ENCODE results near the gene PLIN4. TPM values are rescaled to one million over a fixed set of nuclear protein-coding genes. Genes with fewer than 3 reads are reported as not detected.
A peak's percentile ranks its signal among the peaks of the same experiment; 100 is the strongest.

PLIN4 gene
- polyA plus RNA-seq, 1 experiment, result 0.07 TPM

DNA sequence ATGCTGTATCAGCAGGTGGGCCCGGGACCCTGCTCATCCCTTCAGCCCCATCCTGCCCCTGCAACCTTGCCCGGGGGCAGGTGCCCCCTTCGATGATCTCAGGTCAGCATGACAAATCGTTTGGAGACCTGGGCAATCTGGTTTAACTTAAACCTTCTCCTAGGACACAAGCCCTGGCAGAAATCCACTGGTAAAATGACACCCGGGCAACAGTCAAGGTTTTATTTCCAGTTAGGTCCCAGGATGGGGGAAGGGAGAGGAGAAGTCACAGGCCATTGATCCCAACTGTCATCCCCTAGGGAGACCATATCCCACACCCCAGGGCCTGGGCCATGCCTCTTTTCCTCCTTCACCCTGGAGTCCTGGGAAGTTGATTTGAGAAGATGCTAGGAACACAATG is 18.5 kb upstream of the PLIN4 start:
- CTCF ChIA-PET, result no interaction called here
- POLR2A ChIA-PET, result interaction anchor here (0.5 kb wide), 1 partner anchor 25 kb away, joined by 3 read pairs; no protein-coding TSS in a partner anchor
- H3K4me3 ChIP-seq (ENCODE audit: low read depth, low read length), result no peak overlapping the region
- peaks cover 4% of the 10 kb centered on the region for H3K9me3 ChIP-seq (ENCODE audit: control insufficient read depth, insufficient read depth, low read length)
- peaks cover 25% of the 10 kb centered on the region for H3K27me3 ChIP-seq (ENCODE audit: control insufficient read depth, insufficient read depth, low read length)
- TF ChIP-seq, protein P1, sequence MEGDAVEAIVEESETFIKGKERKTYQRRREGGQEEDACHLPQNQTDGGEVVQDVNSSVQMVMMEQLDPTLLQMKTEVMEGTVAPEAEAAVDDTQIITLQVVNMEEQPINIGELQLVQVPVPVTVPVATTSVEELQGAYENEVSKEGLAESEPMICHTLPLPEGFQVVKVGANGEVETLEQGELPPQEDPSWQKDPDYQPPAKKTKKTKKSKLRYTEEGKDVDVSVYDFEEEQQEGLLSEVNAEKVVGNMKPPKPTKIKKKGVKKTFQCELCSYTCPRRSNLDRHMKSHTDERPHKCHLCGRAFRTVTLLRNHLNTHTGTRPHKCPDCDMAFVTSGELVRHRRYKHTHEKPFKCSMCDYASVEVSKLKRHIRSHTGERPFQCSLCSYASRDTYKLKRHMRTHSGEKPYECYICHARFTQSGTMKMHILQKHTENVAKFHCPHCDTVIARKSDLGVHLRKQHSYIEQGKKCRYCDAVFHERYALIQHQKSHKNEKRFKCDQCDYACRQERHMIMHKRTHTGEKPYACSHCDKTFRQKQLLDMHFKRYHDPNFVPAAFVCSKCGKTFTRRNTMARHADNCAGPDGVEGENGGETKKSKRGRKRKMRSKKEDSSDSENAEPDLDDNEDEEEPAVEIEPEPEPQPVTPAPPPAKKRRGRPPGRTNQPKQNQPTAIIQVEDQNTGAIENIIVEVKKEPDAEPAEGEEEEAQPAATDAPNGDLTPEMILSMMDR (IDR thresholded peaks at IDR 0.05; ENCODE audit: low read depth, low read length), result no peak
- no peak overlapping the region for H3K27ac ChIP-seq (ENCODE audit: low read depth, low read length)
- no peak for DNase-seq (ENCODE audit: low read depth, low spot score)

DNA sequence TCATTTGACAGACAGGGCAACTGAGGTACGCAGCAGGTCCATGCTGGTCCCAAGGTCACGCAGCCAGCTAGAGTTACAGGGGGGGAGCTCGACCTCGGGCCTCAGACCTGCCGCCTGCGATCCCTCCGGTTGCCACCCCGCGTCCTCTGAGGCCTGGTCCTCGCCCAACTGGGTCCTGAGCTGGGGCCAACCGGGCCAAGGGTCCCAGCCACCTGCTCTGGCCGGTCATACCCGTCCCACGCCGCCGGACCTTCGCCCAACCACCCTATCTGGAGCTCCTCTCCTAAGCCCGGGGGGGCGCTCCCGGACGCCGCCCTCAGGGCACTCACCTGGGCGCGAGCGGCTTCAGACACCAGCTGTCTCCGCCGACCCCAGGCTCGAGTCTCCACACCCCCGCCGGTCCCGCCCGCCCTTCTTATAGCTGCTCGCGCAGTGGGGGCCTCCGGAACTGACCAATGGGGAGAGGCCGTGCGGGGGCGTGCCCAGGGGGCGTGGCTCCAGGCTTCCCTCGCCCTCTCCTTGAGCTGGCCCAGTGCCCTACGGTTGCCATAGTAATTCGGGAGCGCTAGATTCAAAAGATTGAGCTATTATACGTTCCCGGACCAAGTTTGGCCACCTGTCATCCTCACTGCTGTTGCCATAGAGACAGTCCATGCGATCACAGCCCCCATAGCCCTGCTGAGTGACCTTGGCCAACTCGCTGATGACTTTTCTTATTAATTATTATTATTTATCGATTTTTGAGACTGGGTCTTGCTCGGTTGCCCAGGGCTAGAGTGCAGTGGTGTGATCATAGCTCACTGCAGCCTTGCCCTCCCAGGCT is 16.8 kb upstream of the PLIN4 start, which contains the start of gene PLIN5:
TSS of gene PLIN5 (minus strand) at position 389 of the 823 bp plus-strand sequence. CDS start 1,150 bp downstream, outside the sequence.
- peaks cover 28% of the 10 kb centered on the region for H3K27me3 ChIP-seq (ENCODE audit: control insufficient read depth, insufficient read depth, low read length)
- POLR2A ChIA-PET, result interaction anchor here (1.9 kb wide), 1 partner anchor 99 kb away, joined by 4 read pairs; no protein-coding TSS in a partner anchor

DNA sequence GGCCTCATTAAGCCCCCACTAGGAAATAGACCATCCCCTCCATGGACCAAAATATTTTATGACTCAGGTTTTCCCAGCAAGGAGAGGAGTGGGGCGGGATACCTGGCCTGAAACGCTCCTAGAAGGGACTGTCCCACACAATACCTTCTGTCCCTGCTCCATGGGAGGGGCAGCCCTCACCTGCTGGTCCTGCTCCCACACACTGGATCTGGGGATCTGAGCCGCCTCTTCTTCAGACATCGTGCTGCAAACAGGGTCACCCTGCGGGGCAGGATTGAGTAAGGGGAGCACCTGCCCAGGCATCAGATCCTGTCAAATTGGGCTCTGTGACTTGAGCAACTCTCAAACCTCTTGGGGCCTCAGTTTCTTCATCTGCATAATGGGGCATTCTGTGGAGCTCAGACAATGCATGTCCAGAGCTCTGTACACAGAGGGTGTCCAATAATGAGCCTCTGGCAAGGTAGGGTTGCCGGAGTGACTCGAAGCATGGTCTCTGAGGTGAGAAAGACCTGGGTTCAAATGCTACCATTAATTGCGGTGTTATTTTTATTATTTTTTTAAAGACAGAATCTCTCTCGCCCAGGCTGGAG is 15.6 kb upstream of the PLIN4 start:
- ChIA-PET CTCF (interaction anchor here (1.9 to 2.2 kb wide), 2 partner anchors 9 to 10 kb away, joined by 8 to 13 read pairs; no protein-coding TSS in a partner anchor), POLR2A (interaction anchor here (1.9 kb wide), 1 partner anchor 100 kb away, joined by 4 read pairs; no protein-coding TSS in a partner anchor)
- no peak for DNase-seq (ENCODE audit: low read depth, low spot score)
- Histone ChIP-seq H3K27ac (ENCODE audit: low read depth, low read length) (no peak overlapping the region), H3K9me3 (ENCODE audit: control insufficient read depth, insufficient read depth, low read length) (no peaks in the 10 kb centered on the region; the same call in 1 of the 2 replicates), H3K4me3 (ENCODE audit: low read depth, low read length) (no peak overlapping the region), H3K27me3 (ENCODE audit: control insufficient read depth, insufficient read depth, low read length) (peaks cover 27% of the 10 kb centered on the region)
- TF ChIP-seq, protein P1 (IDR thresholded peaks at IDR 0.05; ENCODE audit: low read depth, low read length), result no peak

More for the DNA sequence above, 16.8 kb upstream of the PLIN4 start, which contains the start of gene PLIN5:
- H3K4me3 ChIP-seq (ENCODE audit: low read depth, low read length), result peak within 1 kb of the TSS; percentile 2; the same call in 1 of the 2 replicates
- no peaks in the 10 kb centered on the region; the same call in 1 of the 2 replicates for H3K9me3 ChIP-seq (ENCODE audit: control insufficient read depth, insufficient read depth, low read length)
- no peak for DNase-seq (ENCODE audit: low read depth, low spot score)
- TF ChIP-seq, protein P1 (IDR thresholded peaks at IDR 0.05; ENCODE audit: low read depth, low read length), result no peak
- H3K27ac ChIP-seq (ENCODE audit: low read depth, low read length), result no peak within 1 kb of the TSS
- CTCF ChIA-PET, result interaction anchor here (1.1 to 2.2 kb wide), 3 partner anchors 9 to 12 kb away, joined by 3 to 13 read pairs (median 8); no protein-coding TSS in a partner anchor

DNA sequence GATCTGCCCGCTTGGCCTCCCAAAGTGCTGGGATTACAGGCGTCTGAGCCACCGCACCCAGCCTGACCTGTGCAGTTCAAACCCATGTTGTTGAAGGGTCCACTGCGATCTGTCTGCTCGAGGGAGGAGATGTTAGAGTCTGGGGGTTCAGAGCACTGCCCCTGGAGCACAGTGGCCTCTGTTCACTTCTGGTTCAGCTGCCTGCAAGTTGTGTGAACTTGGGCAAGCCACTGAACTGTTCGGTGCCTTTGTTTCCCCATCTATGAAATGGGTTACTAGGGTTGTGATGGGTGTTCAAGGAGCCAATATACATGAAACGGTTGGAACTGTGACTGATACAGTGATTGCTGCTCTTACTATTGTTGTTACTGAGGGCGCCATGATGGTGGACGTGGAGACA is 15.0 kb upstream of the PLIN4 start:
- ChIA-PET CTCF (no interaction called here), POLR2A (no interaction called here)
- no peak for DNase-seq (ENCODE audit: low read depth, low spot score)
- Histone ChIP-seq H3K4me3 (ENCODE audit: low read depth, low read length) (no peak overlapping the region), H3K27ac (ENCODE audit: low read depth, low read length) (no peak overlapping the region), H3K9me3 (ENCODE audit: control insufficient read depth, insufficient read depth, low read length) (no peaks in the 10 kb centered on the region; the same call in 1 of the 2 replicates), H3K27me3 (ENCODE audit: control insufficient read depth, insufficient read depth, low read length) (peaks cover 25% of the 10 kb centered on the region)
- TF ChIP-seq, protein P1 (IDR thresholded peaks at IDR 0.05; ENCODE audit: low read depth, low read length), result no peak
